NCI-H524 treated with DMSO at 0.1 percent for 48 hours (cell line): ENCODE measurements around the gene ATOH1.

Experiments used
- DNase-seq: peaks from one replicate; lab custom pipeline; 2025; lab: John Stamatoyannopoulos, UW

Gene ATOH1

GRCh38 chr4:93835929-93836328, 7.4 kb downstream of the ATOH1 start:
- DNase-seq = no peak

DNA sequence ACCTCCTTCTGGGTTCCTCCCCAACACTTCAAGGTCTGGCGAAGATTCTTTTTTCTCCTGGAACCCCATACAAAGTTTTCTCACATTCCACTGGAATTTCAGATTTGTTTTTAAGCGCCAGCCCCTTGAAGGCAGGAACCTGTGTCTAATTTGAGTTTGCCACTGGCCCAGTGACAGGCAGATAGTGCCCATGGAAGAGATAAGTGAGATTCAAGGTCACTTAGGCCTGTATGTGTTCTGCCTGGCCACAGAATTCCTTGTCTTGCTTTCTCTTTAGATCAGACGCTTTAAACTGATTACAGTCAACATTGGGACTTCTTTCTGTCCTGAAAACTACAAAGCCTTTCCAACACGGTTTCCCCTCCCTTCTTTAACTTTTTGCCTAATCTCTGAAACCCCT, 11.2 kb downstream of the ATOH1 start:
- DNase-seq = no peak

DNA sequence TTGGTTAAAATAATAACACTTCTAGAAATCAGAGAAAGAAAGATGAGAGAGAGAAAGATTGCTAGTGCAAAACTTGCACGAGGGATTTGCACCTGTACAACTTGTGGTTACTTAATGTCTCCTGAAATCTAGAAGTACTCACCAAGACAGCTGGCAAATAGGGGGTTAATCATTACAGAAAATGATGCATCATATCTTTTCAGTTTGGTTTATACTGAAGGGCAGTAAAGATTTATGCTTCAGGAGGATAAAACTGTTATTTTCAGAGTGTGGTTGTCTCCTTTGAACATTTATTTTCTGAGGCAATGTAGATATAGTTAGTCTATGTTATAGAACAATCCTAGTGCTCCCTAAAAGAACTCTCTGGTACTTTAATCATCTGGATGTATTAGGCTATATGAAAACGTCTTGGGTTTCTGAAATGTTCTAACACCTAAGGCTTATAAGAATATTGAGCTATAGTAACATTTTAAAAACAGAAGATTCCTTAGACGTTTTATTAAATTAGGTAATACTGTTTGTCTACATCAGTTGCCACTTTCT, 13.3 kb downstream of the ATOH1 start:
- DNase-seq = no peak

DNA sequence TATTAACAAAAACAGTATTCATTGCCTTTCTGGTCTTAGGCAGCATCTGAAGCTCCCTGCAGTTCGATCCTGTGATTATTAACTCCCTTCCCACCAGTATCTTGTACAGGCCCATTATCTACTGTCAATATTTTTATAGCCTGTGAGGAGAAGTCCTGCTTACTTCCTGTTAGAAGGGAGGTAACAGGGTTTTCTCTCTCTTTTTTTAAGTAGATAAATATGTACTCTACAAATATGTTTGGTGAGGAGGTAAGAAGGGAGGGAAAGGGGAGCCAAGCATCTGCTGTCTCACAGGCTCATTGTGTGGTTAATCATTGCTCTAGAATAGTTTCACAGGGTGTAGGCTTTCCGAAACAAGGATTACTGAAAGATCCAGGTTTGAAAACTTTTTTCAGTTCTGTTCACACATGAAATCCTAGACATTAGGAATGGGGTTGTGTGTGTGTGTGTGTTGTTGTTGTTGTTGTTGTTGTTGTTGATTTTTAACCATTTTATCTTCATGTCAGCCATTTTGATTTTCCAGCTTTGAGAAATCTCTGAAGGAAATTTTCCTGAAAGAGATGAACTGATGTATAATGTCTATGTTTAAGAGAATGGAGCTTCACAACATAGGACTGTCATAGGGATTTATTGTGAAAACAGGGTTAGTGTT, 14.2 kb downstream of the ATOH1 start:
- no peak for DNase-seq

- no peak for DNase-seq
These were observed 15.2 kb downstream of the ATOH1 start for GRCh38 chr4:93843772-93844171.

DNA sequence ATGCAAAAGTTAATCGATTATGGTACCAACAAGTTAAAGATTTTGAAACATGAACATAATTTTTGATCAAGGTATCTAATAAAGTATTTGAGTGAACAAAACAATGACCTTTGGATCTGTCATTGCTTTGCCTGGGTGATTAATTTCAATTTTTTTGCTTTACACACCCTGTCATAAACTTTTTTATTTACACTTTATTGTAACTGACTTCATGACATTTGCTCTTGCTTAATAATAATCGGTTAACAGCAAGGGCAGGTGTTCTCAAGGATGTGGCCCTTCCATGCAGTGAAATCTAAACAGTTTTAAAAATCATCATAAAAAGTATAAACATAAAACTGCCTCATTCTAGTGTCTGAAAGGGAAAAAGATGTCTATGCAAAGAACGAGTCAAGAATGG, 24.1 kb downstream of the ATOH1 start:
- DNase-seq = no peak

DNA sequence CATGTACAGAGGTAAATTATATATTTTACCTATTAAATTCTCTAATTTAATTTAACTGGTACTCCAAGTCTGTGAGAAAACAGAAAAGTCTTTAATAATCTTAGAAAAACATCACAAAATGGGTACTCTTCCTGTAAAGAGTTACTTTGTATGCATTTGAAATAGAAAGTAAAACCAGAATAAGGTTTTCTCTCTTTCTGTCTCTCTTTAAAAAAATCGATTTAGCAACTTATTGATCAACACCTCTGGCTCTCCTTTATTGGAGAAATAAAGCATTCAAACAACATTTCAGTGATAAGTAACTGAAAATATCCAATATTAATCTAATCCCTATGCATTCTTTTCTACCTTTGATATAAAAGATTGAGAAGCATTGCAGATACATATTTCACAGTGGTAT, 27.4 kb downstream of the ATOH1 start:
- no peak for DNase-seq

- DNase-seq = no peak
These were observed 37.1 kb downstream of the ATOH1 start for GRCh38 chr4:93865650-93866049.

DNA sequence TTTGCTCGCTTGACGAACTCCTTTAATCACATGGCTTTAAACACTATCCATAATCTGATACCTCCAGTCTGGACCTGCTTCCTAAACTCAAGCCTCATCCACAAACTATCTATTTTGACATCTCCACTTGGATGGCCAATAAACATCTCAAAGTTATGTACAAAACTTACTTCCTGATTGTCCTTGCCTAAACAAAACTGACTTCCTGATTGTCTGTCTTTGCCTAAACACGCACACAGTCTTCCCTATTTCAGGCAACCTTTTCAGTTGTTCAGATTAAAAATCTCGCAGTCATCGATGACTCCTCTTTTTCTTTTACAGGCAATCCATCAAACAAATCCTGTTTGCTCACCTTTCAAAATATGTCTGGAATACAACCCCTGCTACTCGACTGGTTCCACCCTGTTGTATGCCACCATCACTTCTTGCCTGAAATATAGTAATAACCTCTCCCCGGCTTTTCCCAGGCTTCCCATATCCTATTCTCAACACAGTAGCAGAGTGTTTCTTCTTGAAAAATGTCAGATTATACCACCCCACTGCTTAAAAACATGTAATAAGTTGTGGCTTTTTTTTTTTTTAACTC, 39.0 kb downstream of the ATOH1 start:
- DNase-seq = no peak

DNA sequence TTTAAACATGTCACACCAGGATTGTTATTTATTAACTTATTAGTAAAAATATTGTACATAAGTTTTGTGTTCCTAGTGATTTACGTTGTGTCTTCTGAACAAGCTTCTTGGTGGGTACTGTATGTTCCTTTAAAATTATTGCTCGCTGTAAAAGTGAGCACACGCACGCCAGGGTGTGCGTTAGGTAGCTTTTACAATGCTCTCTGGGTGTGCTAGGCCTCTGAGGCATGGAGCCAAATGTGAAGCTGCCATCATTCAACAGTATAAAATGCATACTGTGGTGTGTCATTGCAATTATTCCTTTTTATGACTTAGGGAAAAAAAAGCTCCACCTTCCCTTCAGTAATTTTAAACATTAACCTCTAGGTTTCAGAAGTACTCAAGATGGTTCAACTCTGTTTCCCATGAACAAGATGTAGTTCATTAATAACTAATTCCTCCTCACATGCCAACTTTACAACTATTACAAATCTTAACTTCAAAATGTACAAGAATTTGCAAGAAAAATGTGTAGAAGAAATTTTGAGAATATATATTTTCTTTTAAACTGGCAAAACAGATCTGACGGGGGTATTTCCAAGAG, 42.4 kb downstream of the ATOH1 start:
- DNase-seq = no peak

- no peak for DNase-seq
These were observed 48.2 kb downstream of the ATOH1 start for GRCh38 chr4:93876754-93877153.

GRCh38 chr4:93878566-93878965, 50.0 kb downstream of the ATOH1 start:
- no peak for DNase-seq

GRCh38 chr4:93879919-93880318, 51.4 kb downstream of the ATOH1 start:
- DNase-seq = no peak
